ENCODE results near the gene TPD52L2. TPM values are rescaled to one million over a fixed set of nuclear protein-coding genes. Genes with fewer than 3 reads are reported as not detected.

The TPD52L2 gene
- total and polyA plus RNA-seq, 2 donors from 2014 or later: 73.1 to 78.0 TPM

DNA sequence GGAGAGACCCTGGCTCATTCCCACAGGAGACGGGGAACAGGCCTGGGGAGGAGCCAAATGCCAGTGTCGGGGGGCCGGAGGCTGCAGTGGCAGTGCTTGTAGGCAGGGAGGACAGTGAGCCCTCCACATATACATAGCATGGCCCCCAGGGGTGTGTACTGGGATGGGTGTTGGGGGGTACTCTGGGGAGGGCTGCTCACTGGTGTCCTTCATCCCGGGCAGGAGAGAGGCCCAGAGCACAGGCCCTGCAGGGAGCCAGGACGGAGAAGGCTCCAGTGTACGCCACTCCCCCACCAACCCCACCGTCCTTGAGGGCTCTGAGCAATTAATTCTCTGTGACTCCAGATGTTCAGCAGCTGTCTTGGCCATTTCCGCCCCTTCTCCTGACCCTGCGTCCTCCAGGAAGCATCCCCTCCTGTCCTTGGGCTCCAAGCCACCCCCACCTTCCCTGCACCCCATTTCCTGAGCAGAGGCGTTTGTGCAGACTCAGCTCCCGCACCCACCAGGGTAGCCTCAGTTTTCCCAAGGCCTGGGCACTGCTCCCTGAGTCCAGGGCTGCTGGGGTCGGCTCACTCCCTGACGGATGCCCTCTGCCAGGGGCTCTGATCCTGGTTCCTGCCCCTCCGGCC, 7.2 kb upstream of the TPD52L2 start:
- Histone ChIP-seq H3K9ac (ENCODE audit: low read length in 3 of 3) (no peak overlapping the region), H3K27ac (ENCODE audit: low read depth in 2 of 2, low read length in 2 of 2) (peak overlapping the region in 1 of 2 donors; percentile 43), H3K36me3 (ENCODE audit: control insufficient read depth in 2 of 3, insufficient read depth in 3 of 3, low read length in 3 of 3) (no peaks in the 10 kb centered on the region), H3K9me3 (ENCODE audit: control insufficient read depth in 2 of 3, insufficient read depth in 1 of 3, low read length in 3 of 3) (no peaks in the 10 kb centered on the region), H3K4me3 (ENCODE audit: low read length in 3 of 3) (no peak overlapping the region), H3K4me1 (ENCODE audit: control insufficient read depth in 2 of 3, insufficient read depth in 2 of 3, low read depth in 1 of 3, low read length in 3 of 3) (peaks cover 7 to 48% (median 25%) of the 10 kb centered on the region in 3 donors), H3K27me3 (ENCODE audit: control insufficient read depth, insufficient read depth, low read length) (no peaks in the 10 kb centered on the region)
- TF ChIP-seq, protein P1, sequence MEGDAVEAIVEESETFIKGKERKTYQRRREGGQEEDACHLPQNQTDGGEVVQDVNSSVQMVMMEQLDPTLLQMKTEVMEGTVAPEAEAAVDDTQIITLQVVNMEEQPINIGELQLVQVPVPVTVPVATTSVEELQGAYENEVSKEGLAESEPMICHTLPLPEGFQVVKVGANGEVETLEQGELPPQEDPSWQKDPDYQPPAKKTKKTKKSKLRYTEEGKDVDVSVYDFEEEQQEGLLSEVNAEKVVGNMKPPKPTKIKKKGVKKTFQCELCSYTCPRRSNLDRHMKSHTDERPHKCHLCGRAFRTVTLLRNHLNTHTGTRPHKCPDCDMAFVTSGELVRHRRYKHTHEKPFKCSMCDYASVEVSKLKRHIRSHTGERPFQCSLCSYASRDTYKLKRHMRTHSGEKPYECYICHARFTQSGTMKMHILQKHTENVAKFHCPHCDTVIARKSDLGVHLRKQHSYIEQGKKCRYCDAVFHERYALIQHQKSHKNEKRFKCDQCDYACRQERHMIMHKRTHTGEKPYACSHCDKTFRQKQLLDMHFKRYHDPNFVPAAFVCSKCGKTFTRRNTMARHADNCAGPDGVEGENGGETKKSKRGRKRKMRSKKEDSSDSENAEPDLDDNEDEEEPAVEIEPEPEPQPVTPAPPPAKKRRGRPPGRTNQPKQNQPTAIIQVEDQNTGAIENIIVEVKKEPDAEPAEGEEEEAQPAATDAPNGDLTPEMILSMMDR (IDR thresholded peaks at IDR 0.05; ENCODE audit: borderline replicate concordance, extremely low read depth, insufficient read depth): no peak
- intact Hi-C loops (cut with DNase I): no loop called here
- peak; percentile 74 to 90 (median 83) for DNase-seq
- no peak for FAIRE-seq

GRCh38 chr20:63858393-63859165, 6.5 kb upstream of the TPD52L2 start:
- peak overlapping the region in 2 of 3 donors; percentile 22 to 40 for H3K9ac ChIP-seq (ENCODE audit: low read length in 3 of 3)
- H3K4me1 ChIP-seq (ENCODE audit: control insufficient read depth in 2 of 3, insufficient read depth in 2 of 3, low read depth in 1 of 3, low read length in 3 of 3): peaks cover 7 to 49% (median 31%) of the 10 kb centered on the region in 3 donors
- DNase-seq: peak; percentile 84 to 95 (median 93)
- TF ChIP-seq, protein P1 (IDR thresholded peaks at IDR 0.05; ENCODE audit: borderline replicate concordance, extremely low read depth, insufficient read depth): peak; percentile 39
- H3K9me3 ChIP-seq (ENCODE audit: control insufficient read depth in 2 of 3, insufficient read depth in 1 of 3, low read length in 3 of 3): no peaks in the 10 kb centered on the region
- no peak overlapping the region for H3K4me3 ChIP-seq (ENCODE audit: low read length in 3 of 3)
- intact Hi-C loops (cut with DNase I): no loop called here
- peak overlapping the region; percentile 32 to 67 for H3K27ac ChIP-seq (ENCODE audit: low read depth in 2 of 2, low read length in 2 of 2)
- no peak for FAIRE-seq
- H3K36me3 ChIP-seq (ENCODE audit: control insufficient read depth in 2 of 3, insufficient read depth in 3 of 3, low read length in 3 of 3): no peaks in the 10 kb centered on the region
- no peaks in the 10 kb centered on the region for H3K27me3 ChIP-seq (ENCODE audit: control insufficient read depth, insufficient read depth, low read length)

DNA sequence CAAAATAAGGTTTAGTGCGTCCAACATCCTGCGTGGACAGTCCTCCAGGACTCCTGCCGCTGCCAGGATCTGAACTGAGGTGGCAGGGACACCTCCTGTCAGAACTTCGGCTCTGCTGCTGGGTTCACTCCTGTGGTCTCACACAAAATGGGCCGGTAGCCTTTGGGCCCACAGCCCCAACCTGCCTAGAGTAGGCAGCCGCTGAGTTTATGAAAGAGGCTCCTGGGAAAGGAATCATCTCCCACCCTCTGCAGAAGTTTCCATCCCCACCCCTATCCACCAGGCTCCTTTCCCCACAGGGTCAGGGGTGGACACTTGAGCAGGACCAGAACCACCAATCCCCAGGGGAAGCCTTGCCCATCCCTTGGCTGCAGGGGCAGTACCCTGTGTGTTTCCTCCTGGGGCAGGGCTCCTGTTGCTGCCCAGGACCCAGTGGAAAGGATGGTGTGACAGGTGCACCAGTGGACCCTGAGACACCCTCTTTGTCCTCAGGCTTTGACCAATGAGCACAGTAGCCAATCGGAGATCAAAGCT, 5.8 kb upstream of the TPD52L2 start:
- Histone ChIP-seq H3K4me1 (ENCODE audit: control insufficient read depth in 2 of 3, insufficient read depth in 2 of 3, low read depth in 1 of 3, low read length in 3 of 3) (peaks cover 7 to 46% (median 32%) of the 10 kb centered on the region in 3 donors), H3K27ac (ENCODE audit: low read depth in 2 of 2, low read length in 2 of 2) (peak overlapping the region; percentile 32), H3K36me3 (ENCODE audit: control insufficient read depth in 2 of 3, insufficient read depth in 3 of 3, low read length in 3 of 3) (no peaks in the 10 kb centered on the region), H3K4me3 (ENCODE audit: low read length in 3 of 3) (no peak overlapping the region), H3K9me3 (ENCODE audit: control insufficient read depth in 2 of 3, insufficient read depth in 1 of 3, low read length in 3 of 3) (no peaks in the 10 kb centered on the region), H3K27me3 (ENCODE audit: control insufficient read depth, insufficient read depth, low read length) (no peaks in the 10 kb centered on the region), H3K9ac (ENCODE audit: low read length in 3 of 3) (peak overlapping the region in 2 of 3 donors; percentile 22 to 40)
- TF ChIP-seq, protein P1 (IDR thresholded peaks at IDR 0.05; ENCODE audit: borderline replicate concordance, extremely low read depth, insufficient read depth): no peak
- FAIRE-seq (no peak), DNase-seq (peak in 1 of 5 donors; percentile 55)
- intact Hi-C loops (cut with DNase I): no loop called here
